Measurements from ENCODE around the gene RNF2. TPM values are rescaled to one million over a fixed set of nuclear protein-coding genes. Genes with fewer than 3 reads are reported as not detected.

The RNF2 gene
- total and polyA plus RNA-seq, 10 donors = 5.2 to 29.7 (median 20.1) TPM

DNA sequence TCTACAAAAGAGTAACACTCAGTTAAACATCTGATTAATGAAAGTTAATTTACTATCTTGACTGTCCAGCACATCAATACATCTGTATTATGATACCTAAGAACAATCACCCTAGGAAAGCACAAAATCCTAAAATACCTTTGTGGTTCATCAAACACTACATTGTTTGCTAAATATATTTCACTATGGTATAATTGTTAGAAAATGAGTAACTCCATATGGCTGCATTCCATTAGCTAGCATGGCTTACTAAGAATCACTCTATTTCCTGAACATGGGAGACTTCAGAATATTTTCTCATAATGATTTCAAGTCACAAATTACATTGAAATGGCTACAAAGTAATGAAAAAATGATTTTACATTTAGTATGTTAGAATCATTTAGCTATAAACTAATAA, 98.9 kb downstream of the RNF2 start:
- Histone ChIP-seq H3K27ac (no peak overlapping the region), H3K4me1 (no peaks in the 10 kb centered on the region), H3K4me3 (no peak overlapping the region), H3K9me3 (no peaks in the 10 kb centered on the region), H3K27me3 (replicated peaks in 1 of 7) (no peaks in the 10 kb centered on the region), H3K36me3 (peaks cover 0 to 100% (median 60%) of the 10 kb centered on the region in 6 donors)
- intact Hi-C loops (cut with DNase I; ENCODE audit: low total_unique reads) = no loop called here
- TF ChIP-seq, protein P1, sequence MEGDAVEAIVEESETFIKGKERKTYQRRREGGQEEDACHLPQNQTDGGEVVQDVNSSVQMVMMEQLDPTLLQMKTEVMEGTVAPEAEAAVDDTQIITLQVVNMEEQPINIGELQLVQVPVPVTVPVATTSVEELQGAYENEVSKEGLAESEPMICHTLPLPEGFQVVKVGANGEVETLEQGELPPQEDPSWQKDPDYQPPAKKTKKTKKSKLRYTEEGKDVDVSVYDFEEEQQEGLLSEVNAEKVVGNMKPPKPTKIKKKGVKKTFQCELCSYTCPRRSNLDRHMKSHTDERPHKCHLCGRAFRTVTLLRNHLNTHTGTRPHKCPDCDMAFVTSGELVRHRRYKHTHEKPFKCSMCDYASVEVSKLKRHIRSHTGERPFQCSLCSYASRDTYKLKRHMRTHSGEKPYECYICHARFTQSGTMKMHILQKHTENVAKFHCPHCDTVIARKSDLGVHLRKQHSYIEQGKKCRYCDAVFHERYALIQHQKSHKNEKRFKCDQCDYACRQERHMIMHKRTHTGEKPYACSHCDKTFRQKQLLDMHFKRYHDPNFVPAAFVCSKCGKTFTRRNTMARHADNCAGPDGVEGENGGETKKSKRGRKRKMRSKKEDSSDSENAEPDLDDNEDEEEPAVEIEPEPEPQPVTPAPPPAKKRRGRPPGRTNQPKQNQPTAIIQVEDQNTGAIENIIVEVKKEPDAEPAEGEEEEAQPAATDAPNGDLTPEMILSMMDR (IDR thresholded peaks at IDR 0.05 in 8 of 11, conservative IDR thresholded peaks at IDR 0.05 in 3 of 11) = no peak
- TF ChIP-seq POLR2AphosphoS5 (IDR thresholded peaks at IDR 0.05) (no peak), POLR2A (IDR thresholded peaks at IDR 0.05) (no peak)
- DNase-seq = no peak

- Histone ChIP-seq H3K36me3 (peaks cover 0 to 56% (median 29%) of the 10 kb centered on the region in 6 donors), H3K27ac (no peak overlapping the region), H3K9me3 (no peaks in the 10 kb centered on the region), H3K27me3 (replicated peaks in 1 of 7) (no peaks in the 10 kb centered on the region), H3K4me1 (peaks cover 15 to 45% (median 37%) of the 10 kb centered on the region in 6 donors), H3K4me3 (no peak overlapping the region)
- no peak for DNase-seq
- TF ChIP-seq POLR2AphosphoS5 (IDR thresholded peaks at IDR 0.05) = no peak
- TF ChIP-seq POLR2A (IDR thresholded peaks at IDR 0.05) = no peak
- TF ChIP-seq, protein P1 (IDR thresholded peaks at IDR 0.05 in 8 of 11, conservative IDR thresholded peaks at IDR 0.05 in 3 of 11) = no peak
- intact Hi-C loops (cut with DNase I; ENCODE audit: low total_unique reads) = loop anchor here (10.0 kb wide), 1 partner anchor 164 kb away; the partner anchor contains the start of gene IVNS1ABP
- 87 to 97% (median 94%) methylated on average over 5 of the region's 5 CpGs for WGBS, 5 donors
Measured at GRCh38 chr1:185151215-185151614, 105.9 kb downstream of the RNF2 start.

Small RNA genes within 50 kb of the gene (small RNA-seq; reads per million reads assigned to genes)
- 0 to 0.27 (median 0.13) reads per million in 4 donors for gene RNA5SP72

Other genes with a start within 250 kb of the RNF2 start
- gene NIBAN1, start 71.0 kb upstream of the RNF2 start, total RNA-seq = 100 to 1,000 TPM in 1 of 7 donors, 10 to 100 TPM in 6; 31.2 to 116 (median 46.3) TPM
- gene NIBAN1, start 71.0 kb upstream of the RNF2 start, polyA plus RNA-seq = 1 to 10 TPM; 2.3 to 7.8 (median 2.5) TPM
- 10 to 100 TPM; 18.2 to 35.6 (median 22.6) TPM for gene TRMT1L, start 111.4 kb downstream of the RNF2 start, total RNA-seq
- gene TRMT1L, start 111.4 kb downstream of the RNF2 start, polyA plus RNA-seq = 10 to 100 TPM in 2 of 3 donors, 1 to 10 TPM in 1; 7.7 to 11.2 (median 10.8) TPM
- 10 to 100 TPM in 2 of 7 donors, 1 to 10 TPM in 5; 5.9 to 12.8 (median 7.2) TPM for gene SWT1, start 111.6 kb downstream of the RNF2 start, total RNA-seq
- gene SWT1, start 111.6 kb downstream of the RNF2 start, polyA plus RNA-seq = 1 to 10 TPM; 1.3 to 1.8 (median 1.7) TPM